Measurements from ENCODE around the gene OR2AE1. TPM values are rescaled to one million over a fixed set of nuclear protein-coding genes. Genes with fewer than 3 reads are reported as not detected.

Gene OR2AE1
- total and polyA plus RNA-seq, 2 of the 13 experiments (the other 11 are each of a cell fraction or from before 2014, with no cell fraction given) = not detected

DNA sequence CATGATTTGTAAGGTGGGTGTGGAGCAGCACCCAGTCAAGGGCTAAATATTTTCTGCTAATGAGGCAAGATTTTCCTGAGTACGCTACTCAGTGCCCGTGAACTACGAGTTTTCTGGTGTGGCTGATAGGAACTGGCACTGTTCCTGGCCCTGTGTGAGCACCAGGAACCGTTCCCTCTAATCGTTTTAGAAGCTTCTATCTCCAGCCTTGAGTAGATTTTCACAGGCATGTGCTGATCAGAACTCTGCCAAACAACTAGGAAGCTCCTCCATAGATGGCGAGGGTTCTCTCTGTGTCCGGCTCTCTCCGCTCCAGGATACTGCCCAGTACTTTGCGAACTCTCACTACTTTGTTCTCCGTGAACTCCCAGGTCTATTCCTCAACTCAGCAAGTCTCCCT lies 24.7 kb upstream of the OR2AE1 start:
- Histone ChIP-seq H2AFZ (ENCODE audit: low read length) (no peak overlapping the region), H3K79me2 (ENCODE audit: insufficient read depth, low read length) (no peaks in the 10 kb centered on the region), H3K27ac (ENCODE audit: extremely low read length, insufficient read depth, low read length) (no peak overlapping the region), H3K4me1 (ENCODE audit: insufficient read depth, low read length) (no peaks in the 10 kb centered on the region), H4K20me1 (ENCODE audit: insufficient read depth, low read length) (no peaks in the 10 kb centered on the region), H3K36me3 (replicated peaks in 1 of 2; ENCODE audit: control insufficient read depth in 1 of 2, insufficient read depth in 2 of 2, low read length in 2 of 2) (peaks cover 12 to 55% of the 10 kb centered on the region in 2 experiments), H3K4me2 (ENCODE audit: low read depth, low read length) (no peak overlapping the region), H3K27me3 (ENCODE audit: control insufficient read depth in 1 of 2, insufficient read depth in 2 of 2, low read length in 2 of 2) (no peaks in the 10 kb centered on the region), H3K4me3 (replicated peaks in 1 of 3; ENCODE audit: insufficient read depth in 1 of 3, low read depth in 2 of 3, low read length in 3 of 3) (no peak overlapping the region), H3K9me3 (ENCODE audit: low read length) (no peaks in the 10 kb centered on the region), H3K9ac (ENCODE audit: insufficient read depth, low read depth, low read length) (no peak overlapping the region)
- 99% methylated on average over 10 of the region's 10 CpGs for WGBS (ENCODE audit: low lambda C conversion rate)
- TF ChIP-seq, protein P1, sequence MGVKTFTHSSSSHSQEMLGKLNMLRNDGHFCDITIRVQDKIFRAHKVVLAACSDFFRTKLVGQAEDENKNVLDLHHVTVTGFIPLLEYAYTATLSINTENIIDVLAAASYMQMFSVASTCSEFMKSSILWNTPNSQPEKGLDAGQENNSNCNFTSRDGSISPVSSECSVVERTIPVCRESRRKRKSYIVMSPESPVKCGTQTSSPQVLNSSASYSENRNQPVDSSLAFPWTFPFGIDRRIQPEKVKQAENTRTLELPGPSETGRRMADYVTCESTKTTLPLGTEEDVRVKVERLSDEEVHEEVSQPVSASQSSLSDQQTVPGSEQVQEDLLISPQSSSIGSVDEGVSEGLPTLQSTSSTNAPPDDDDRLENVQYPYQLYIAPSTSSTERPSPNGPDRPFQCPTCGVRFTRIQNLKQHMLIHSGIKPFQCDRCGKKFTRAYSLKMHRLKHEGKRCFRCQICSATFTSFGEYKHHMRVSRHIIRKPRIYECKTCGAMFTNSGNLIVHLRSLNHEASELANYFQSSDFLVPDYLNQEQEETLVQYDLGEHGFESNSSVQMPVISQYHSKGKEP (CRISPR knock-in tag; IDR thresholded peaks at IDR 0.05) = no peak
- BruUV-seq (replicated peaks) = no TSS peak
- CTCF ChIA-PET (ENCODE audit: low intra/inter-chr PET ratio, low total read pairs) = no interaction called here
- intact Hi-C loops (cut with micrococcal nuclease; ENCODE audit: unreplicated experiment) (no loop called here), in situ Hi-C loops (cut with HindIII; ENCODE audit: extremely low pct_ligation_motif_present, low pct_unique_long_range_greater_than_20kb) (loop anchor here (10.0 kb wide), 1 partner anchor 267 kb away; no protein-coding TSS in a partner anchor)
- DNase-seq (ENCODE audit: low spot score) = no peak
- ATAC-seq = no peak
- FAIRE-seq = no peak
- POLR2A ChIA-PET = no interaction called here

DNA sequence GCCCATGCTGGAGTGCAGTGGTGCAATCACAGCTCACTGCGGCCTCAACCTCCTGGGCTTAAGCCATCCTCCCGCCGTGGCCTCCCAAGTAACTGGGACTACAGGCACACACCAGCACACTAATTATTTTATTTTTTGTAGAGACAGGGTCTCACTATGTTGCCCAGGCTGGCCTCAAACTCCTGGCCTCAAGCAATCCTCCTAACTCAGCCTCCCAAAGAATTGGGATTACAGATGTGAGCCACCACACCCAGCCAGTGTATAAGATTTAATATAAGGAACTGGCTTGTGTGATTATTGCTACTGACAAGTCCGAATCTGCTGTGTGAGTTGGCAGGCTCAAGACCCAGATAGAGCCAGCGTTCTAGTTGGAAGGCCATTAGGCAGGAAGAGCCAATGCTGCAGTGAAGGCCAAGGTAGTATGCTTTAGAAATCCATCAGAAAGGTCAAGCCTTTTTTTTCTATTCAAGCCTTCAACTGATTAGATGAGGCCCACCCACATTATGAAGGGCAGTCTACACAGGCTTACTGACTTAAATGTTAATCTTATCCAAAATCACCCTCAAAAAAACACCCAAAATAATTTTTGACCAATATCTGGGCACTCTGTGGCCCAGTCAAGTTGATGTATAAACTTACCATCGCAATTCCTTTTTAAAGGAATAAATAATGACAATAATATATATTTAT lies 23.1 kb upstream of the OR2AE1 start:
- CTCF ChIA-PET (ENCODE audit: low intra/inter-chr PET ratio, low total read pairs) = no interaction called here
- FAIRE-seq (no peak), DNase-seq (ENCODE audit: low spot score) (no peak), ATAC-seq (no peak)
- no peaks in the 10 kb centered on the region for H3K27me3 ChIP-seq (ENCODE audit: control insufficient read depth in 1 of 2, insufficient read depth in 2 of 2, low read length in 2 of 2)
- POLR2A ChIA-PET = no interaction called here
- peaks cover 9 to 42% of the 10 kb centered on the region in 2 experiments for H3K36me3 ChIP-seq (replicated peaks in 1 of 2; ENCODE audit: control insufficient read depth in 1 of 2, insufficient read depth in 2 of 2, low read length in 2 of 2)
- no TSS peak for BruUV-seq (replicated peaks)
- in situ Hi-C loops (cut with HindIII; ENCODE audit: extremely low pct_ligation_motif_present, low pct_unique_long_range_greater_than_20kb) = loop anchor here (10.0 kb wide), 1 partner anchor 265 kb away; no protein-coding TSS in a partner anchor
- TF ChIP-seq, protein P2, sequence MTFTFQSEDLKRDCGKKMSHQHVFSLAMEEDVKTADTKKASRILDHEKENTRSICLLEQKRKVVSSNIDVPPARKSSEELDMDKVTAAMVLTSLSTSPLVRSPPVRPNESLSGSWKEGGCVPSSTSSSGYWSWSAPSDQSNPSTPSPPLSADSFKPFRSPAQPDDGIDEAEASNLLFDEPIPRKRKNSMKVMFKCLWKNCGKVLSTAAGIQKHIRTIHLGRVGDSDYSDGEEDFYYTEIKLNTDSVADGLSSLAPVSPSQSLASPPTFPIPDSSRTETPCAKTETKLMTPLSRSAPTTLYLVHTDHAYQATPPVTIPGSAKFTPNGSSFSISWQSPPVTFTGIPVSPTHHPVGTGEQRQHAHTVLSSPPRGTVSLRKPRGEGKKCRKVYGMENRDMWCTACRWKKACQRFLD (CRISPR knock-in tag; IDR thresholded peaks at IDR 0.05; ENCODE audit: borderline replicate concordance) = no peak
- TF ChIP-seq RBM22 (optimal IDR thresholded peaks at IDR 0.05; ENCODE audit: low read length) (peak; percentile 55), ZNF121 (CRISPR knock-in tag; IDR thresholded peaks at IDR 0.05) (peak; percentile 64; the same call in 1 of the 2 replicates), ZNF3 (CRISPR knock-in tag; IDR thresholded peaks at IDR 0.05) (peak; percentile 35; the same call in 1 of the 2 replicates), SOX5 (CRISPR knock-in tag; IDR thresholded peaks at IDR 0.05; ENCODE audit: borderline replicate concordance) (no peak)
- no peak overlapping the region for H3K27ac ChIP-seq (ENCODE audit: extremely low read length, insufficient read depth, low read length)
- no peaks in the 10 kb centered on the region for H4K20me1 ChIP-seq (ENCODE audit: insufficient read depth, low read length)
- no peaks in the 10 kb centered on the region for H3K9me3 ChIP-seq (ENCODE audit: low read length)
- no peak overlapping the region for H3K4me3 ChIP-seq (replicated peaks in 1 of 3; ENCODE audit: insufficient read depth in 1 of 3, low read depth in 2 of 3, low read length in 3 of 3)
- no peak overlapping the region for H3K9ac ChIP-seq (ENCODE audit: insufficient read depth, low read depth, low read length)
- H3K4me2 ChIP-seq (ENCODE audit: low read depth, low read length) = no peak overlapping the region
- over 99% methylated on average over 4 of the region's 6 CpGs for WGBS (ENCODE audit: low lambda C conversion rate)
- H3K4me1 ChIP-seq (ENCODE audit: insufficient read depth, low read length) = no peaks in the 10 kb centered on the region
- H3K79me2 ChIP-seq (ENCODE audit: insufficient read depth, low read length) = no peaks in the 10 kb centered on the region
- no peak overlapping the region for H2AFZ ChIP-seq (ENCODE audit: low read length)
- intact Hi-C loops (cut with micrococcal nuclease; ENCODE audit: unreplicated experiment) = no loop called here
